NT2/D1 (cell line): ENCODE measurements around the gene FETUB.
"Not testable (repeated sequence)": the region's sequence is repeated elsewhere in the genome, so short reads cannot be mapped to it uniquely, and the experiment has no call there.

Source experiments
- SUZ12 ChIP-seq: IDR thresholded peaks from 2 replicates; pipeline ENCODE4 v1.6.1; 2011; ENCODE audit not compliant: insufficient read length, insufficient read depth; ENCODE audit errors: extremely low read depth
- YY1 ChIP-seq: IDR thresholded peaks from 2 replicates; pipeline ENCODE4 v1.6.1; 2011; ENCODE audit not compliant: insufficient read length, insufficient read depth
- ZNF274 ChIP-seq: IDR thresholded peaks from 2 replicates; pipeline ENCODE4 v1.6.1; 2011; ENCODE audit warnings: mild to moderate bottlenecking, low read depth, low read length

- not testable (repeated sequence) for TF ChIP-seq YY1, ZNF274, SUZ12
These were observed 62.3 kb downstream of the FETUB start for GRCh38 chr3:186702451-186702850.
